GM12878 (cell line): ENCODE results near the gene CCN5. TPM values are rescaled to one million over a fixed set of nuclear protein-coding genes. Genes with fewer than 3 reads are reported as not detected.
"Not testable (repeated sequence)": the region's sequence is repeated elsewhere in the genome, so short reads cannot be mapped to it uniquely, and the experiment has no call there.

Experiments used
- ATAC-seq: fragments of 200-7000 bp; cut with Tn5 transposase; 3 replicates; pipeline ENCODE4 v1.9.1; 2020; ENCODE audit warnings: mild to moderate bottlenecking, moderate library complexity
- BruUV-seq: library from RNA; stranded (reverse); fragments of 400-500 nt; replicated peaks from 2 replicates; lab custom pipeline; 2021; lab: Mats Ljungman, UMichigan
- CTCF ChIA-PET: fragments of 300-600 bp; sonication (Branson Sonifier 250); formaldehyde crosslinking; extraction: SDS; loops from one replicate; lab custom pipeline; 2021; ENCODE audit warnings: inconsistent platforms; lab: Yijun Ruan, JAX
- POLR2A ChIA-PET: fragments of 350-600 bp; formaldehyde crosslinking; extraction: SDS; loops from one replicate; lab custom pipeline; 2021; ENCODE audit warnings: inconsistent platforms; lab: Charles Lee
- RAD21 ChIA-PET: fragments of 300-600 bp; sonication (Branson Sonifier 250); formaldehyde crosslinking; loops from one replicate; lab custom pipeline; 2023; ENCODE audit warnings: antibody characterized with exemption; ENCODE audit not compliant: unreplicated experiment; lab: Charles Lee
- SMC1A ChIA-PET: fragments of 300-600 bp; sonication (Branson Sonifier 250); formaldehyde crosslinking; loops from one replicate; lab custom pipeline; 2023; ENCODE audit not compliant: unreplicated experiment, uncharacterized antibody; lab: Charles Lee
- DNase-seq: peaks from one replicate; pipeline ENCODE4 v3.0.0-alpha.2; 2011; ENCODE audit warnings: low read depth, low spot score
- FAIRE-seq: peaks from 3 replicates; lab custom pipeline; 2011; peaks lifted over from hg19 to GRCh38; lab: Jason Lieb, UNC
- H2AFZ ChIP-seq: 2 replicates; pipeline ENCODE4 v1.6.0; 2011; ENCODE audit warnings: low read depth, low read length, control low read depth; ENCODE audit not compliant: control insufficient read depth
- H3K27ac ChIP-seq: 2 replicates; pipeline ENCODE4 v1.5.1; 2011; ENCODE audit warnings: control low read depth; ENCODE audit not compliant: control insufficient read depth, insufficient read depth
- H3K27me3 ChIP-seq, 2 experiments: replicated peaks in 1 of 2; 2 replicates each; pipeline versions ENCODE4 v1.6.0 to v1.6.1; 2011; ENCODE audit warnings: low read length in 1 of 2; ENCODE audit not compliant: control insufficient read depth in 2 of 2, insufficient read depth in 2 of 2
- H3K36me3 ChIP-seq, 2 experiments: 2 replicates each; pipeline ENCODE4 v1.5.1; 2011; ENCODE audit warnings: low read length in 1 of 2; ENCODE audit not compliant: control insufficient read depth in 2 of 2, insufficient read depth in 2 of 2
- H3K4me1 ChIP-seq: 2 replicates; pipeline ENCODE4 v1.6.1; 2011; ENCODE audit warnings: mild to moderate bottlenecking, low read length, moderate library complexity, mixed read lengths; ENCODE audit not compliant: control insufficient read depth, insufficient read depth
- H3K4me2 ChIP-seq: 2 replicates; pipeline ENCODE4 v1.6.0; 2011; ENCODE audit warnings: control low read depth; ENCODE audit not compliant: control insufficient read depth, insufficient read depth
- H3K4me3 ChIP-seq: fragments of 200-600 bp; sonication (generic); 2 replicates; pipeline ENCODE4 v1.5.1; 2016
- H3K79me2 ChIP-seq: 2 replicates; pipeline ENCODE4 v1.6.0; 2011; ENCODE audit warnings: low read length; ENCODE audit not compliant: control insufficient read depth, insufficient read depth
- H3K9ac ChIP-seq: 2 replicates; pipeline ENCODE4 v1.8.0; 2011; ENCODE audit warnings: low read length, control low read depth, mixed read lengths; ENCODE audit not compliant: control insufficient read depth, insufficient read depth
- H3K9me3 ChIP-seq: replicated peaks from 3 replicates; pipeline ENCODE4 v1.5.1; 2011; ENCODE audit warnings: mild to moderate bottlenecking, low read length; ENCODE audit not compliant: control insufficient read depth, insufficient read depth
- H4K20me1 ChIP-seq: 2 replicates; pipeline ENCODE4 v1.6.0; 2011; ENCODE audit not compliant: control insufficient read depth, insufficient read depth
- RCOR1 ChIP-seq: conservative IDR thresholded peaks from 2 replicates; pipeline ENCODE4 v1.6.1; 2012; ENCODE audit warnings: low read depth, low read length, improper control_type of control experiment
- WGBS: methylation state at CpG from one replicate; pipeline ENCODE4 v1.1.6; 2016; ENCODE audit warnings: low lambda C conversion rate; ENCODE audit not compliant: insufficient replicate concordance, insufficient coverage; ENCODE audit errors: missing lambda C conversion rate; 5-methylcytosine and 5-hydroxymethylcytosine counted together
- in situ Hi-C: fragments of 300-500 bp; cut with MboI; formaldehyde crosslinking; loops from 9 replicates; pipeline ENCODE4 v1.14.3; 2018; ENCODE audit warnings: mixed read lengths
- intact Hi-C: fragments of 100-400 bp; cut with micrococcal nuclease; formaldehyde crosslinking; loops from one replicate; pipeline ENCODE4 v1.14.2; 2022; ENCODE audit not compliant: unreplicated experiment
- polyA plus RNA-seq, 11 experiments: library from polyadenylated mRNA; depleted of rRNA in 4 of 11; unstranded in 6 of 11; stranded (reverse) in 5 of 11; fragments of >200 nt; fragmentation: Nextera tagmentation in 4 of 11; fragmentation: Illumina TruSeq in 1 of 11; extraction: Ambion mirVana in 4 of 11; extraction: Trizol in 1 of 11; gene quantifications; 1 replicate in 1 of 11; 2 replicates in 10 of 11; pipeline versions ENCODE4 v1.2.1 to v1.2.3, GENCODE V29; 2011 to 2016; ENCODE audit warnings: inconsistent platforms in 2 of 11, missing spikeins in 2 of 11, low read depth in 1 of 11
- total RNA-seq, 4 experiments: library from RNA; depleted of rRNA in 3 of 4; stranded (reverse); fragments of >200 nt in 3 of 4; fragmentation: Illumina TruSeq in 1 of 4; extraction: Trizol in 1 of 4; gene quantifications; 2 replicates each; pipeline versions ENCODE4 v1.2.1 to v1.2.3, GENCODE V29; 2013 to 2021
- TF ChIP-seq, protein P1 (sequence below): fragments of 450-650 bp; IDR thresholded peaks from 2 replicates; pipeline ENCODE4 v1.6.1; 2018; ENCODE audit warnings: mild to moderate bottlenecking, low read depth, moderate library complexity; ENCODE audit not compliant: partially characterized antibody
- TF ChIP-seq, protein P2 (sequence below): IDR thresholded peaks from 2 replicates; pipeline ENCODE4 v1.6.1; 2011; ENCODE audit warnings: mild to moderate bottlenecking, low read depth, low read length, moderate library complexity; ENCODE audit not compliant: insufficient replicate concordance

The CCN5 gene
- total and polyA plus RNA-seq, 10 of the 15 experiments (the other 5 are each of a cell fraction or from before 2014, with no cell fraction given): 0.14 to 0.15 TPM; not detected in 8

DNA sequence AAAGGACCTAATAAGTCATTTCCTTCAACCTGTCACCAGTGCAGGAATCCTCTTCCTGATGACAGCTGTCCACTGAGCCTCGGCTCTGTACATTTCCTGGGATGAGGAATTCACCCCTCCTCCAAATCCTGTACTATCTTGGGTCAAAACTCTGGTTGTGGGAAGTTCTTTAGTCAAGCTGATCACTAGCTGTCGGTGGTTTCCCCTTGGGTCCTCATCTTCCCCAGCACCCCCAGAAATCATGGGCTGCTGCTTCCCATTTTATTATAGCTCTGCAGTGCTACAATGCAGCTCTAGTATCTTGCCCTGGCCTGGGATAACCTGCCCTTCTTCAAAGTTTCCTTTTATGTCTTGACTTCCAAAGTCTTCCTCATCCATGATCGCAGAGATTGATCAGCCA is 49.1 kb upstream of the CCN5 start (continued):
- TF ChIP-seq, protein P1, sequence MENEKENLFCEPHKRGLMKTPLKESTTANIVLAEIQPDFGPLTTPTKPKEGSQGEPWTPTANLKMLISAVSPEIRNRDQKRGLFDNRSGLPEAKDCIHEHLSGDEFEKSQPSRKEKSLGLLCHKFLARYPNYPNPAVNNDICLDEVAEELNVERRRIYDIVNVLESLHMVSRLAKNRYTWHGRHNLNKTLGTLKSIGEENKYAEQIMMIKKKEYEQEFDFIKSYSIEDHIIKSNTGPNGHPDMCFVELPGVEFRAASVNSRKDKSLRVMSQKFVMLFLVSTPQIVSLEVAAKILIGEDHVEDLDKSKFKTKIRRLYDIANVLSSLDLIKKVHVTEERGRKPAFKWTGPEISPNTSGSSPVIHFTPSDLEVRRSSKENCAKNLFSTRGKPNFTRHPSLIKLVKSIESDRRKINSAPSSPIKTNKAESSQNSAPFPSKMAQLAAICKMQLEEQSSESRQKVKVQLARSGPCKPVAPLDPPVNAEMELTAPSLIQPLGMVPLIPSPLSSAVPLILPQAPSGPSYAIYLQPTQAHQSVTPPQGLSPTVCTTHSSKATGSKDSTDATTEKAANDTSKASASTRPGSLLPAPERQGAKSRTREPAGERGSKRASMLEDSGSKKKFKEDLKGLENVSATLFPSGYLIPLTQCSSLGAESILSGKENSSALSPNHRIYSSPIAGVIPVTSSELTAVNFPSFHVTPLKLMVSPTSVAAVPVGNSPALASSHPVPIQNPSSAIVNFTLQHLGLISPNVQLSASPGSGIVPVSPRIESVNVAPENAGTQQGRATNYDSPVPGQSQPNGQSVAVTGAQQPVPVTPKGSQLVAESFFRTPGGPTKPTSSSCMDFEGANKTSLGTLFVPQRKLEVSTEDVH: no peak
- TF ChIP-seq RCOR1: no peak
- TF ChIP-seq, protein P2, sequence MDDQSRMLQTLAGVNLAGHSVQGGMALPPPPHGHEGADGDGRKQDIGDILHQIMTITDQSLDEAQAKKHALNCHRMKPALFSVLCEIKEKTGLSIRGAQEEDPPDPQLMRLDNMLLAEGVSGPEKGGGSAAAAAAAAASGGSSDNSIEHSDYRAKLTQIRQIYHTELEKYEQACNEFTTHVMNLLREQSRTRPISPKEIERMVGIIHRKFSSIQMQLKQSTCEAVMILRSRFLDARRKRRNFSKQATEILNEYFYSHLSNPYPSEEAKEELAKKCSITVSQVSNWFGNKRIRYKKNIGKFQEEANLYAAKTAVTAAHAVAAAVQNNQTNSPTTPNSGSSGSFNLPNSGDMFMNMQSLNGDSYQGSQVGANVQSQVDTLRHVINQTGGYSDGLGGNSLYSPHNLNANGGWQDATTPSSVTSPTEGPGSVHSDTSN: no peak

DNA sequence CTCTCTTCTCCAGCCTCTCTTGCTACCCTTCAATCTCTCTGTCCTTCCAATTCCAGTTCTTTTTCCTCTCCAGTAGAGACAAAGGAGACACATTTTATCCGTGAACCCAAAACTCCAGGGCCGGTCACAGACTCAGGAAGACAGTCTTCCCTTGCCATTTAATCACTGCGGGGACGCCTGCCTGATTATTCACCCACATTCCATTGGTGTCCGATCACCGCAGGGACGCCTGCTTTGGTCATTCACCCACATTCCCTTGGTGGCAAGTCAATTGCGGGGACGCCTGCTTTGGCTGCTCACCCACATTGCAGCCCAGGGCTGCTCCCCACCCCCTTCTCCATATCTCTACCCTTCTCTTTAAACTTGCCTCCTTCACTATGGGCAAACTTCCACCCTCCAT is 44.3 kb upstream of the CCN5 start:
- H3K4me1 ChIP-seq, H3K27me3 ChIP-seq, RAD21 ChIA-PET, H3K9ac ChIP-seq, H3K9me3 ChIP-seq, H3K36me3 ChIP-seq, intact Hi-C loops, CTCF ChIA-PET, H3K27ac ChIP-seq, H4K20me1 ChIP-seq, H2AFZ ChIP-seq, in situ Hi-C loops, FAIRE-seq, POLR2A ChIA-PET, H3K79me2 ChIP-seq, ATAC-seq, DNase-seq: not testable (repeated sequence)
- BruUV-seq: TSS peak; percentile 85
- 94% methylated on average over 9 of the region's 9 CpGs for WGBS
- Histone ChIP-seq H3K4me2 (0 out of 2 replicates have a peak overlapping the region, but pooled peaks have one; percentile 9), H3K4me3 (peak overlapping the region; percentile 60; the same call in 1 of the 2 replicates)
- SMC1A ChIA-PET: interaction anchor here (1.9 kb wide), 1 partner anchor 12 kb away, joined by 15 read pairs; no protein-coding TSS in a partner anchor
